ENCODE data around the gene ZNF618.

The ZNF618 gene

GRCh38 chr9:113885183-113886025, 9.3 kb downstream of the ZNF618 start:
- no peak for DNase-seq (ENCODE audit: low read depth)

- peak; percentile 27 for DNase-seq (ENCODE audit: low read depth)
These were observed 9.9 kb downstream of the ZNF618 start for GRCh38 chr9:113886026-113886369.

- peak; percentile 39 for DNase-seq (ENCODE audit: low read depth)
These were observed 10.4 kb downstream of the ZNF618 start for GRCh38 chr9:113886466-113886865.

- DNase-seq (ENCODE audit: low read depth): peak; percentile 23
These were observed 10.8 kb downstream of the ZNF618 start for GRCh38 chr9:113886933-113887332.

GRCh38 chr9:113887436-113887835, 11.3 kb downstream of the ZNF618 start:
- peak; percentile 11 for DNase-seq (ENCODE audit: low read depth)

GRCh38 chr9:113888336-113888735, 12.2 kb downstream of the ZNF618 start:
- no peak for DNase-seq (ENCODE audit: low read depth)

GRCh38 chr9:113888976-113889375, 12.9 kb downstream of the ZNF618 start:
- DNase-seq (ENCODE audit: low read depth): no peak

GRCh38 chr9:113890704-113891103, 14.6 kb downstream of the ZNF618 start:
- no peak for DNase-seq (ENCODE audit: low read depth)

GRCh38 chr9:113892861-113893491, 16.9 kb downstream of the ZNF618 start:
- DNase-seq (ENCODE audit: low read depth): no peak

GRCh38 chr9:113894166-113894565, 18.1 kb downstream of the ZNF618 start:
- no peak for DNase-seq (ENCODE audit: low read depth)

GRCh38 chr9:113895526-113895925, 19.4 kb downstream of the ZNF618 start:
- DNase-seq (ENCODE audit: low read depth): peak; percentile 60

- DNase-seq (ENCODE audit: low read depth): no peak
These were observed 20.6 kb downstream of the ZNF618 start for GRCh38 chr9:113896713-113897112.

GRCh38 chr9:113898151-113898550, 22.0 kb downstream of the ZNF618 start:
- no peak for DNase-seq (ENCODE audit: low read depth)

- no peak for DNase-seq (ENCODE audit: low read depth)
These were observed 22.5 kb downstream of the ZNF618 start for GRCh38 chr9:113898596-113898995.

- no peak for DNase-seq (ENCODE audit: low read depth)
These were observed 23.1 kb downstream of the ZNF618 start for GRCh38 chr9:113899205-113899604.

GRCh38 chr9:113901221-113901688, 25.1 kb downstream of the ZNF618 start:
- no peak for DNase-seq (ENCODE audit: low read depth)

GRCh38 chr9:113903514-113904077, 27.5 kb downstream of the ZNF618 start:
- DNase-seq (ENCODE audit: low read depth): no peak

- DNase-seq (ENCODE audit: low read depth): peak; percentile 23
These were observed 30.5 kb downstream of the ZNF618 start for GRCh38 chr9:113906411-113907110.

- no peak for DNase-seq (ENCODE audit: low read depth)
These were observed 31.2 kb downstream of the ZNF618 start for GRCh38 chr9:113907282-113907681.

- DNase-seq (ENCODE audit: low read depth): no peak
These were observed 33.3 kb downstream of the ZNF618 start for GRCh38 chr9:113909421-113909820.

GRCh38 chr9:113910036-113910639, 34.0 kb downstream of the ZNF618 start:
- DNase-seq (ENCODE audit: low read depth): no peak
